ENCODE data around the gene NFE2L2.

DNA sequence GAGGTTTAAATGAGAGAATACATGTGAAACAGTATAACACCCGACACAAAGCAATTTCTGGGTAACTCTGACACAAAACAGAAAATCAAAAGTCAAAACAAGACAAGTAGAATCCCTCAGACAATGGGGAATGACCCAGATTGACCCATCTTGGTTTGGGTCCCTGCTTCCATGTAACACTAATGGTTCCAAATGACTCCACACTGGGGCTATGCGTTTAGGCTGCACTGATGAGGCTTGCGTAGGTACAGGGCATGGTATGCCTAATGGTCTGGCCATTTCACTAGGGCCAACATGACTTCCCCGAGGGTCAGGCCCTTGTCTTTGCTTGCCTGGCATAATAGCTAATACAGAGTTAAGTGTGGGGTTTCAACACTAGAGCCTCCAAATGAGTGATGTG, 27.2 kb upstream of the NFE2L2 start:
- TF ChIP-seq, protein P1, sequence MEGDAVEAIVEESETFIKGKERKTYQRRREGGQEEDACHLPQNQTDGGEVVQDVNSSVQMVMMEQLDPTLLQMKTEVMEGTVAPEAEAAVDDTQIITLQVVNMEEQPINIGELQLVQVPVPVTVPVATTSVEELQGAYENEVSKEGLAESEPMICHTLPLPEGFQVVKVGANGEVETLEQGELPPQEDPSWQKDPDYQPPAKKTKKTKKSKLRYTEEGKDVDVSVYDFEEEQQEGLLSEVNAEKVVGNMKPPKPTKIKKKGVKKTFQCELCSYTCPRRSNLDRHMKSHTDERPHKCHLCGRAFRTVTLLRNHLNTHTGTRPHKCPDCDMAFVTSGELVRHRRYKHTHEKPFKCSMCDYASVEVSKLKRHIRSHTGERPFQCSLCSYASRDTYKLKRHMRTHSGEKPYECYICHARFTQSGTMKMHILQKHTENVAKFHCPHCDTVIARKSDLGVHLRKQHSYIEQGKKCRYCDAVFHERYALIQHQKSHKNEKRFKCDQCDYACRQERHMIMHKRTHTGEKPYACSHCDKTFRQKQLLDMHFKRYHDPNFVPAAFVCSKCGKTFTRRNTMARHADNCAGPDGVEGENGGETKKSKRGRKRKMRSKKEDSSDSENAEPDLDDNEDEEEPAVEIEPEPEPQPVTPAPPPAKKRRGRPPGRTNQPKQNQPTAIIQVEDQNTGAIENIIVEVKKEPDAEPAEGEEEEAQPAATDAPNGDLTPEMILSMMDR (IDR thresholded peaks at IDR 0.05) = no peak
- TF ChIP-seq ZFX (IDR thresholded peaks at IDR 0.05; ENCODE audit: borderline replicate concordance) = no peak

Data from 22Rv1 (cell line).